ENCODE measurements around the gene PLEKHF1.
A peak's percentile ranks its signal among the peaks of the same experiment; 100 is the strongest.
"Not testable (repeated sequence)": the region's sequence is repeated elsewhere in the genome, so short reads cannot be mapped to it uniquely, and the experiment has no call there.

Gene PLEKHF1

GRCh38 chr19:29702161-29702962 is 37.1 kb downstream of the PLEKHF1 start:
- no peak for FAIRE-seq

GRCh38 chr19:29702963-29703320 is 37.7 kb downstream of the PLEKHF1 start:
- no peak for TF ChIP-seq POLR2A (IDR thresholded peaks at IDR 0.05; ENCODE audit: low read depth, low read length)
- DNase-seq (ENCODE audit: insufficient read length, low spot score) (no peak), FAIRE-seq (no peak)

More at GRCh38 chr19:29702161-29702962, 37.1 kb downstream of the PLEKHF1 start:
- DNase-seq (ENCODE audit: insufficient read length, low spot score): no peak
- TF ChIP-seq POLR2A (IDR thresholded peaks at IDR 0.05; ENCODE audit: low read depth, low read length): no peak

- FAIRE-seq (no peak), DNase-seq (ENCODE audit: insufficient read length, low spot score) (no peak)
- no peak for TF ChIP-seq POLR2A (IDR thresholded peaks at IDR 0.05; ENCODE audit: low read depth, low read length)
These were observed 39.6 kb downstream of the PLEKHF1 start for GRCh38 chr19:29704562-29705558.

GRCh38 chr19:29705706-29706105 is 40.4 kb downstream of the PLEKHF1 start:
- FAIRE-seq (no peak), DNase-seq (ENCODE audit: insufficient read length, low spot score) (no peak)
- no peak for TF ChIP-seq POLR2A (IDR thresholded peaks at IDR 0.05; ENCODE audit: low read depth, low read length)

GRCh38 chr19:29706635-29707034 is 41.4 kb downstream of the PLEKHF1 start:
- DNase-seq (ENCODE audit: insufficient read length, low spot score) (no peak), FAIRE-seq (no peak)
- TF ChIP-seq POLR2A (IDR thresholded peaks at IDR 0.05; ENCODE audit: low read depth, low read length): no peak

GRCh38 chr19:29708554-29709439 is 43.5 kb downstream of the PLEKHF1 start:
- no peak for FAIRE-seq
- DNase-seq (ENCODE audit: insufficient read length, low spot score): no peak
- no peak for TF ChIP-seq POLR2A (IDR thresholded peaks at IDR 0.05; ENCODE audit: low read depth, low read length)

- DNase-seq (ENCODE audit: insufficient read length, low spot score); FAIRE-seq: not testable (repeated sequence)
These were observed 44.2 kb downstream of the PLEKHF1 start for GRCh38 chr19:29709440-29709798.

GRCh38 chr19:29711584-29712132 is 46.4 kb downstream of the PLEKHF1 start:
- no peak for TF ChIP-seq POLR2A (IDR thresholded peaks at IDR 0.05; ENCODE audit: low read depth, low read length)
- no peak for FAIRE-seq
- no peak for DNase-seq (ENCODE audit: insufficient read length, low spot score)

- FAIRE-seq (no peak), DNase-seq (ENCODE audit: insufficient read length, low spot score) (no peak)
- no peak for TF ChIP-seq POLR2A (IDR thresholded peaks at IDR 0.05; ENCODE audit: low read depth, low read length)
These were observed 47.7 kb downstream of the PLEKHF1 start for GRCh38 chr19:29712744-29713516.

- DNase-seq (ENCODE audit: insufficient read length, low spot score): peak; percentile 36
- TF ChIP-seq POLR2A (IDR thresholded peaks at IDR 0.05; ENCODE audit: low read depth, low read length): no peak
- FAIRE-seq: no peak
These were observed 49.2 kb downstream of the PLEKHF1 start for GRCh38 chr19:29714371-29714952.

- FAIRE-seq (no peak), DNase-seq (ENCODE audit: insufficient read length, low spot score) (peak; percentile 65)
- TF ChIP-seq POLR2A (IDR thresholded peaks at IDR 0.05; ENCODE audit: low read depth, low read length): peak; percentile 73
These were observed 49.9 kb downstream of the PLEKHF1 start, which contains the start of gene C19orf12 for GRCh38 chr19:29714953-29715700. Gene C19orf12 (minus strand): TSS chr19:29715261. CDS start chr19:29708413, 6,848 bp downstream.

Data from H54 (cell line).